Inferior parietal cortex (tissue), 1 donor: ENCODE data around the gene RAI1.

ENCODE experiments used
- DNase-seq: peaks from one replicate; pipeline ENCODE4 v3.0.0-alpha.2; 2016; ENCODE audit errors: extremely low spot score

The RAI1 gene

GRCh38 chr17:17783825-17784656, 102.8 kb downstream of the RAI1 start:
- DNase-seq = peak; percentile 72

- no peak for DNase-seq
These were observed 103.5 kb downstream of the RAI1 start for GRCh38 chr17:17784657-17785267.

- DNase-seq = no peak
These were observed 104.1 kb downstream of the RAI1 start for GRCh38 chr17:17785407-17785806.

- no peak for DNase-seq
These were observed 105.7 kb downstream of the RAI1 start for GRCh38 chr17:17786998-17787397.

- DNase-seq = no peak
These were observed 106.3 kb downstream of the RAI1 start for GRCh38 chr17:17787568-17787967.

- no peak for DNase-seq
These were observed 107.7 kb downstream of the RAI1 start for GRCh38 chr17:17788967-17789366.

- no peak for DNase-seq
These were observed 108.2 kb downstream of the RAI1 start for GRCh38 chr17:17789410-17789809.

GRCh38 chr17:17789828-17790636, 108.8 kb downstream of the RAI1 start:
- no peak for DNase-seq

GRCh38 chr17:17790637-17791464, 109.6 kb downstream of the RAI1 start:
- no peak for DNase-seq

GRCh38 chr17:17792037-17792550, 110.8 kb downstream of the RAI1 start:
- no peak for DNase-seq

- DNase-seq = peak; percentile 60
These were observed 111.5 kb downstream of the RAI1 start for GRCh38 chr17:17792551-17793377.

- no peak for DNase-seq
These were observed 112.3 kb downstream of the RAI1 start for GRCh38 chr17:17793378-17794214.

GRCh38 chr17:17794382-17794781, 113.1 kb downstream of the RAI1 start:
- DNase-seq = no peak

GRCh38 chr17:17795296-17795695, 114.0 kb downstream of the RAI1 start:
- DNase-seq = no peak

GRCh38 chr17:17795946-17796786, 114.9 kb downstream of the RAI1 start:
- DNase-seq = no peak

- no peak for DNase-seq
These were observed 115.5 kb downstream of the RAI1 start for GRCh38 chr17:17796787-17797061.

GRCh38 chr17:17797119-17797809, 116.0 kb downstream of the RAI1 start:
- DNase-seq = no peak

- no peak for DNase-seq
These were observed 116.8 kb downstream of the RAI1 start for GRCh38 chr17:17798010-17798556.
